K562 (cell line): ENCODE measurements around the gene PAFAH1B2. TPM values are rescaled to one million over a fixed set of nuclear protein-coding genes. Genes with fewer than 3 reads are reported as not detected.

Experiments used
- ATAC-seq: fragments of 200-7000 bp; cut with Tn5 transposase; 3 replicates; pipeline ENCODE4 v1.9.1; 2020; ENCODE audit warnings: moderate library complexity
- BruUV-seq: library from RNA; stranded (reverse); fragments of 400-500 nt; replicated peaks from 2 replicates; lab custom pipeline; 2021; lab: Mats Ljungman, UMichigan
- CTCF ChIA-PET: fragments of 300-600 bp; formaldehyde crosslinking; extraction: SDS; loops from one replicate; lab custom pipeline; 2021; ENCODE audit warnings: low intra/inter-chr PET ratio; lab: Yijun Ruan, JAX
- POLR2A ChIA-PET: fragments of 300-600, 350-650 bp; sonication (Branson Sonifier 250); formaldehyde crosslinking; extraction: SDS; loops from one replicate; lab custom pipeline; 2021; ENCODE audit warnings: antibody characterized with exemption, inconsistent platforms; lab: Yijun Ruan, JAX
- DNase-seq, 4 experiments: peaks; one replicate each; pipeline versions ENCODE4 v3.0.0 to v3.0.0-alpha.2; 2011 to 2018; ENCODE audit warnings: low spot score in 3 of 4, mixed read lengths in 3 of 4; ENCODE audit errors: extremely low read depth in 1 of 4
- FAIRE-seq: peaks from 2 replicates; lab custom pipeline; 2011; peaks lifted over from hg19 to GRCh38; lab: Jason Lieb, UNC
- H2AFZ ChIP-seq: 2 replicates; pipeline ENCODE4 v1.6.0; 2011; ENCODE audit warnings: low read depth, low read length, control low read depth, inconsistent platforms
- H3K27ac ChIP-seq: fragments of 200-600 bp; 3 replicates; pipeline ENCODE4 v1.8.0; 2011; ENCODE audit warnings: low read depth, mild to moderate bottlenecking, control low read depth, inconsistent platforms, low read length, moderate library complexity, mixed read lengths; ENCODE audit errors: extremely low read depth
- H3K27me3 ChIP-seq, 2 experiments: fragments of 300-600 bp in 1 of 2; 2 replicates in 1 of 2; 3 replicates in 1 of 2; pipeline versions ENCODE4 v1.6.0 to v1.8.0; 2011; ENCODE audit warnings: inconsistent platforms in 2 of 2, low read length in 2 of 2, mild to moderate bottlenecking in 1 of 2, mixed read lengths in 1 of 2, moderate library complexity in 1 of 2; ENCODE audit not compliant: control insufficient read depth in 2 of 2, insufficient read depth in 2 of 2
- H3K36me3 ChIP-seq: fragments of 300-600 bp; 3 replicates; pipeline ENCODE4 v1.8.0; 2011; ENCODE audit warnings: mild to moderate bottlenecking, low read length, inconsistent platforms; ENCODE audit not compliant: control insufficient read depth, insufficient read depth
- H3K4me1 ChIP-seq, 2 experiments: fragments of 200-600 bp in 1 of 2; replicated peaks in 1 of 2; 2 replicates in 1 of 2; 3 replicates in 1 of 2; pipeline versions ENCODE4 v1.5.1 to v1.8.0; 2011; ENCODE audit warnings: inconsistent platforms in 2 of 2, low read length in 2 of 2, mild to moderate bottlenecking in 1 of 2, mixed read lengths in 1 of 2, moderate library complexity in 1 of 2; ENCODE audit not compliant: control insufficient read depth in 2 of 2, insufficient read depth in 2 of 2
- H3K4me2 ChIP-seq: 2 replicates; pipeline ENCODE4 v1.6.1; 2011; ENCODE audit warnings: low read length, control low read depth, inconsistent platforms, mixed read lengths; ENCODE audit not compliant: insufficient read depth
- H3K4me3 ChIP-seq: fragments of 200-600 bp; sonication (generic), shearing (Covaris generic); 2 replicates; pipeline ENCODE4 v1.5.1; 2016; ENCODE audit warnings: control low read depth, inconsistent platforms
- H3K79me2 ChIP-seq: fragments of 200-600 bp; 3 replicates; pipeline ENCODE4 v1.8.0; 2011; ENCODE audit warnings: low read length, inconsistent platforms; ENCODE audit not compliant: control insufficient read depth, insufficient read depth
- H3K9ac ChIP-seq, 2 experiments: 2 replicates each; pipeline versions ENCODE4 v1.6.0 to v1.6.1; 2011; ENCODE audit warnings: low read depth in 2 of 2, low read length in 2 of 2, control low read depth in 1 of 2, inconsistent platforms in 1 of 2, mild to moderate bottlenecking in 1 of 2, mixed read lengths in 1 of 2; ENCODE audit not compliant: insufficient read depth in 1 of 2
- H3K9me1 ChIP-seq: one replicate; pipeline ENCODE4 v1.6.0; 2011; ENCODE audit warnings: inconsistent platforms, mild to moderate bottlenecking, low read length, moderate library complexity; ENCODE audit not compliant: control insufficient read depth, insufficient read depth
- H3K9me3 ChIP-seq: replicated peaks from 2 replicates; pipeline ENCODE4 v1.5.1; 2011; ENCODE audit warnings: low read depth, low read length, inconsistent platforms; ENCODE audit not compliant: control insufficient read depth, insufficient read depth
- H4K20me1 ChIP-seq: replicated peaks from 2 replicates; pipeline ENCODE4 v1.6.1; 2011; ENCODE audit warnings: low read length, inconsistent platforms, mixed read lengths; ENCODE audit not compliant: control insufficient read depth, insufficient read depth
- KDM2B ChIP-seq: fragments of 250-450 bp; sonication (Bioruptor Pico); IDR thresholded peaks from 2 replicates; pipeline ENCODE4 v1.8.0; 2021; ENCODE audit warnings: mild to moderate bottlenecking, moderate library complexity
- ZBTB40 ChIP-seq, 2 experiments: fragments of 450-650 bp in 1 of 2; sonication (generic) in 1 of 2; formaldehyde crosslinking in 1 of 2; IDR thresholded peaks; 2 replicates each; pipeline versions ENCODE4 v1.7.1 to v1.9.0; 2016 to 2022; ENCODE audit warnings: inconsistent platforms in 1 of 2, mild to moderate bottlenecking in 1 of 2, missing genetic modification reagents in 1 of 2
- WGBS: fragments of 100-300 bp; shearing (Covaris generic); methylation state at CpG from one replicate; pipeline ENCODE4 v1.1.6; 2016; ENCODE audit warnings: low coverage, mixed read lengths; ENCODE audit not compliant: insufficient coverage; ENCODE audit errors: missing lambda C conversion rate; 5-methylcytosine and 5-hydroxymethylcytosine counted together
- in situ Hi-C: fragments of 300-500 bp; cut with MboI; formaldehyde crosslinking; loops from 4 replicates; pipeline ENCODE4 v1.15.0; 2018; ENCODE audit warnings: inconsistent platforms, mixed read lengths
- intact Hi-C: fragments of 100-400 bp; cut with micrococcal nuclease; formaldehyde crosslinking; loops from 2 replicates; pipeline ENCODE4 v1.14.2; 2022
- polyA plus RNA-seq, 8 experiments: library from polyadenylated mRNA; depleted of rRNA in 4 of 8; stranded (reverse) in 5 of 8; unstranded in 3 of 8; fragments of >200 nt; fragmentation: Nextera tagmentation in 2 of 8; fragmentation: Illumina TruSeq in 1 of 8; extraction: Ambion mirVana in 2 of 8; extraction: Trizol in 1 of 8; gene quantifications; 2 replicates each; pipeline versions ENCODE4 v1.2.1 to v1.2.3, GENCODE V29; 2011 to 2014; ENCODE audit warnings: inconsistent platforms in 1 of 8, missing spikeins in 1 of 8
- total RNA-seq, 7 experiments: library from RNA; depleted of rRNA in 6 of 7; stranded (reverse); fragments of >200 nt in 6 of 7; fragmentation: Illumina TruSeq in 2 of 7; extraction: Trizol in 2 of 7; gene quantifications; 2 replicates each; pipeline versions ENCODE4 v1.2.1 to v1.2.3, GENCODE V29; 2011 to 2021; ENCODE audit warnings: low replicate concordance in 1 of 7

The PAFAH1B2 gene
- total and polyA plus RNA-seq, 9 of the 15 experiments (the other 6 are each of a cell fraction or from before 2014, with no cell fraction given): 27.8 to 94.7 (median 64.9) TPM

- Histone ChIP-seq H3K4me3 (no peak overlapping the region), H3K4me2 (no peak overlapping the region), H4K20me1 (no peaks in the 10 kb centered on the region; the same call in 1 of the 2 replicates), H3K9me1 (no peaks in the 10 kb centered on the region), H3K4me1 (peaks cover 0 to 22% of the 10 kb centered on the region in 2 experiments; a peak in 3 of 5 replicates), H3K36me3 (peaks cover 10% of the 10 kb centered on the region; the same call in 1 of the 3 replicates), H3K9me3 (no peaks in the 10 kb centered on the region), H3K27me3 (no peaks in the 10 kb centered on the region), H3K79me2 (no peaks in the 10 kb centered on the region), H3K9ac (peak overlapping the region in 1 of 2 experiments; percentile 36; a peak in 1 of 4 replicates), H3K27ac (no peak overlapping the region), H2AFZ (no peak overlapping the region)
- TF ChIP-seq ZBTB40 (IDR thresholded peaks at IDR 0.05): peak; percentile 86
- TF ChIP-seq ZBTB40 (CRISPR knock-in tag; IDR thresholded peaks at IDR 0.05): peak; percentile 56; the same call in 1 of the 2 replicates
- no peak for TF ChIP-seq KDM2B (CRISPR knock-in tag)
- ChIA-PET POLR2A (interaction anchor here (0.6 to 0.8 kb wide), 4 partner anchors 10 to 23 kb away, joined by 3 to 6 read pairs (median 4); no protein-coding TSS in a partner anchor), CTCF (no interaction called here)
- DNase-seq (no peak), ATAC-seq (no peak), FAIRE-seq (no peak)
- intact Hi-C loops (no loop called here), in situ Hi-C loops (no loop called here)
- 81% methylated on average over 6 of the region's 7 CpGs for WGBS
- no TSS peak for BruUV-seq
These were observed 58.4 kb downstream of the PAFAH1B2 start for GRCh38 chr11:117202386-117203068.
